HG02840 (cell line): Measurements from ENCODE around the gene ZNF516.

Experiments used
- ATAC-seq: cut with Tn5 transposase; IDR thresholded peaks from one replicate; pipeline ENCODE4 v1.9.1; 2021; ENCODE audit warnings: mild to moderate bottlenecking, moderate library complexity, moderate number of reproducible peaks; ENCODE audit not compliant: unreplicated experiment, low FRiP score

The ZNF516 gene

GRCh38 chr18:76443519-76444445 is 51.3 kb downstream of the ZNF516 start:
- ATAC-seq, result no peak

GRCh38 chr18:76442413-76443171 is 52.5 kb downstream of the ZNF516 start:
- ATAC-seq, result no peak

- no peak for ATAC-seq
Observed at GRCh38 chr18:76441668-76442412, 53.2 kb downstream of the ZNF516 start.

GRCh38 chr18:76441002-76441667 is 53.9 kb downstream of the ZNF516 start:
- ATAC-seq, result no peak

- ATAC-seq, result no peak
Observed at GRCh38 chr18:76437910-76438309, 57.1 kb downstream of the ZNF516 start.

GRCh38 chr18:76437011-76437410 is 58.0 kb downstream of the ZNF516 start:
- ATAC-seq, result no peak

GRCh38 chr18:76436342-76436741 is 58.7 kb downstream of the ZNF516 start:
- no peak for ATAC-seq

- ATAC-seq, result no peak
Observed at GRCh38 chr18:76435316-76435989, 59.6 kb downstream of the ZNF516 start.

- no peak for ATAC-seq
Observed at GRCh38 chr18:76434452-76434851, 60.6 kb downstream of the ZNF516 start.

GRCh38 chr18:76433788-76434187 is 61.3 kb downstream of the ZNF516 start:
- no peak for ATAC-seq

- no peak for ATAC-seq
Observed at GRCh38 chr18:76432970-76433767, 61.9 kb downstream of the ZNF516 start.

GRCh38 chr18:76432274-76432755 is 62.7 kb downstream of the ZNF516 start:
- no peak for ATAC-seq

- ATAC-seq, result no peak
Observed at GRCh38 chr18:76431437-76432273, 63.4 kb downstream of the ZNF516 start.

GRCh38 chr18:76430636-76431035 is 64.4 kb downstream of the ZNF516 start:
- no peak for ATAC-seq

GRCh38 chr18:76429262-76430126 is 65.5 kb downstream of the ZNF516 start:
- ATAC-seq, result no peak

GRCh38 chr18:76428396-76429261 is 66.4 kb downstream of the ZNF516 start:
- ATAC-seq, result no peak
